Measurements from ENCODE around the gene GNS. TPM values are rescaled to one million over a fixed set of nuclear protein-coding genes. Genes with fewer than 3 reads are reported as not detected.

The GNS gene
- total and polyA plus RNA-seq, 3 donors from 2014 or later = 52.4 to 87.9 (median 84.2) TPM

- no peak overlapping the region for H3K27ac ChIP-seq
- no peaks in the 10 kb centered on the region for H3K27me3 ChIP-seq
- DNase-seq = no peak
- WGBS, 2 donors = 72 to 83% methylated on average over 2 of the region's 2 CpGs
- no peaks in the 10 kb centered on the region for H3K9me3 ChIP-seq
- intact Hi-C loops (cut with DNase I; ENCODE audit: low total_unique reads) = no loop called here
- H3K4me1 ChIP-seq = no peaks in the 10 kb centered on the region
- no peak overlapping the region for H3K4me3 ChIP-seq
- TF ChIP-seq CTCF (IDR thresholded peaks at IDR 0.05) (no peak), POLR2A (IDR thresholded peaks at IDR 0.05) (no peak)
- H3K36me3 ChIP-seq (ENCODE audit: low read depth, missing control alignments) = no peaks in the 10 kb centered on the region
Observed at GRCh38 chr12:64746663-64747062, 12.5 kb downstream of the GNS start.

GRCh38 chr12:64745980-64746379, 13.2 kb downstream of the GNS start:
- Histone ChIP-seq H3K36me3 (ENCODE audit: low read depth, missing control alignments) (no peaks in the 10 kb centered on the region), H3K27me3 (no peaks in the 10 kb centered on the region), H3K9me3 (no peaks in the 10 kb centered on the region), H3K27ac (no peak overlapping the region), H3K4me3 (no peak overlapping the region), H3K4me1 (no peaks in the 10 kb centered on the region)
- TF ChIP-seq POLR2A (IDR thresholded peaks at IDR 0.05) (no peak), CTCF (IDR thresholded peaks at IDR 0.05) (no peak)
- no peak for DNase-seq
- intact Hi-C loops (cut with DNase I; ENCODE audit: low total_unique reads) = no loop called here
- WGBS, 2 donors = 92 to 97% methylated on average over 2 of the region's 2 CpGs

GRCh38 chr12:64745259-64745807, 13.9 kb downstream of the GNS start:
- TF ChIP-seq CTCF (IDR thresholded peaks at IDR 0.05) = no peak
- no peak for TF ChIP-seq POLR2A (IDR thresholded peaks at IDR 0.05)
- intact Hi-C loops (cut with DNase I; ENCODE audit: low total_unique reads) = no loop called here
- H3K4me3 ChIP-seq = no peak overlapping the region
- no peaks in the 10 kb centered on the region for H3K27me3 ChIP-seq
- 93 to 98% methylated on average over 7 of the region's 7 CpGs for WGBS, 2 donors
- H3K4me1 ChIP-seq = no peaks in the 10 kb centered on the region
- no peaks in the 10 kb centered on the region for H3K36me3 ChIP-seq (ENCODE audit: low read depth, missing control alignments)
- no peaks in the 10 kb centered on the region for H3K9me3 ChIP-seq
- no peak overlapping the region for H3K27ac ChIP-seq
- DNase-seq = no peak

GRCh38 chr12:64744422-64745258, 14.6 kb downstream of the GNS start:
- TF ChIP-seq POLR2A (IDR thresholded peaks at IDR 0.05) (no peak), CTCF (IDR thresholded peaks at IDR 0.05) (no peak)
- intact Hi-C loops (cut with DNase I; ENCODE audit: low total_unique reads) = no loop called here
- H3K9me3 ChIP-seq = no peaks in the 10 kb centered on the region
- no peak overlapping the region for H3K27ac ChIP-seq
- DNase-seq = no peak
- WGBS, 2 donors = 90 to 92% methylated on average over 5 of the region's 5 CpGs
- no peaks in the 10 kb centered on the region for H3K27me3 ChIP-seq
- H3K4me3 ChIP-seq = no peak overlapping the region
- no peaks in the 10 kb centered on the region for H3K4me1 ChIP-seq
- no peaks in the 10 kb centered on the region for H3K36me3 ChIP-seq (ENCODE audit: low read depth, missing control alignments)

All from testis (tissue), 3 donors.